Common myeloid progenitor, CD34-positive (primary cell): ENCODE data around the gene WARS2.

ENCODE experiments used
- CTCF ChIA-PET: fragments of 350-600 bp; sonication (Branson Sonifier 250); formaldehyde crosslinking; loops from one replicate; lab custom pipeline; 2021; ENCODE audit warnings: antibody characterized with exemption; lab: Charles Lee
- POLR2A ChIA-PET: fragments of 350-600 bp; sonication (Branson Sonifier 250); formaldehyde crosslinking; loops from one replicate; lab custom pipeline; 2021; ENCODE audit warnings: antibody characterized with exemption; lab: Charles Lee
- DNase-seq, 3 donors: peaks; one replicate each; pipeline versions ENCODE4 v3.0.0 to v3.0.0-alpha.2; 2013
- H3K27ac ChIP-seq, 2 experiments: 1 replicate in 1 of 2; 2 replicates in 1 of 2; pipeline ENCODE4 v1.7.0; 2013; ENCODE audit warnings: inconsistent platforms in 2 of 2, low read length in 2 of 2, mild to moderate bottlenecking in 2 of 2, low read depth in 1 of 2, moderate library complexity in 1 of 2; ENCODE audit not compliant: severe bottlenecking in 2 of 2, insufficient read depth in 1 of 2, poor library complexity in 1 of 2
- H3K27me3 ChIP-seq, 5 experiments: replicated peaks in 2 of 5; 1 replicate in 3 of 5; 2 replicates in 2 of 5; pipeline versions ENCODE4 v1.6.1 to v1.7.0; 2013; ENCODE audit warnings: low read length in 4 of 5, mild to moderate bottlenecking in 2 of 5, moderate library complexity in 2 of 5, inconsistent platforms in 1 of 5; ENCODE audit not compliant: insufficient read depth in 5 of 5, control insufficient read depth in 4 of 5
- H3K36me3 ChIP-seq, 4 experiments: 1 replicate in 2 of 4; 2 replicates in 2 of 4; pipeline versions ENCODE4 v1.6.1 to v1.7.0; 2013; ENCODE audit warnings: low read length in 3 of 4, control low read depth in 1 of 4, mild to moderate bottlenecking in 1 of 4; ENCODE audit not compliant: control insufficient read depth in 4 of 4, insufficient read depth in 4 of 4
- H3K4me1 ChIP-seq, 4 experiments: 1 replicate in 3 of 4; 2 replicates in 1 of 4; pipeline versions ENCODE4 v1.6.1 to v1.7.1; 2013; ENCODE audit warnings: low read length in 3 of 4, mild to moderate bottlenecking in 3 of 4, control low read depth in 1 of 4, inconsistent platforms in 1 of 4, moderate library complexity in 1 of 4; ENCODE audit not compliant: control insufficient read depth in 4 of 4, insufficient read depth in 4 of 4; ENCODE audit errors: control extremely low read depth in 1 of 4
- H3K4me3 ChIP-seq, 7 experiments: 1 replicate in 4 of 7; 2 replicates in 3 of 7; pipeline versions ENCODE4 v1.5.1 to v1.7.0; 2013; ENCODE audit warnings: mild to moderate bottlenecking in 7 of 7, low read length in 6 of 7, moderate library complexity in 6 of 7, inconsistent platforms in 2 of 7, low read depth in 2 of 7, control low read depth in 1 of 7; ENCODE audit not compliant: insufficient read depth in 4 of 7, control insufficient read depth in 1 of 7; ENCODE audit errors: extremely low read depth in 1 of 7
- H3K9me3 ChIP-seq, 5 experiments: 1 replicate in 4 of 5; 2 replicates in 1 of 5; pipeline versions ENCODE4 v1.6.1 to v1.7.1; 2013; ENCODE audit warnings: low read length in 4 of 5, mild to moderate bottlenecking in 2 of 5, inconsistent platforms in 1 of 5, low read depth in 1 of 5, moderate library complexity in 1 of 5; ENCODE audit not compliant: control insufficient read depth in 4 of 5, insufficient read depth in 2 of 5; ENCODE audit errors: control extremely low read depth in 1 of 5
- WGBS: methylation state at CpG from one replicate; pipeline ENCODE4 v1.1.5; 2013; ENCODE audit not compliant: insufficient coverage; 5-methylcytosine and 5-hydroxymethylcytosine counted together

Gene WARS2

GRCh38 chr1:119112791-119113190 is 27.7 kb downstream of the WARS2 start:
- CTCF ChIA-PET, result no interaction called here
- peaks cover 2 to 27% (median 10%) of the 10 kb centered on the region in 5 experiments for H3K9me3 ChIP-seq
- H3K27ac ChIP-seq, result no peak overlapping the region
- no peaks in the 10 kb centered on the region for H3K36me3 ChIP-seq
- WGBS, result 100% methylated on average over 1 of the region's 1 CpG
- no peak for DNase-seq
- no peak overlapping the region for H3K4me3 ChIP-seq
- H3K4me1 ChIP-seq, result no peaks in the 10 kb centered on the region
- POLR2A ChIA-PET, result no interaction called here
- no peaks in the 10 kb centered on the region for H3K27me3 ChIP-seq

DNA sequence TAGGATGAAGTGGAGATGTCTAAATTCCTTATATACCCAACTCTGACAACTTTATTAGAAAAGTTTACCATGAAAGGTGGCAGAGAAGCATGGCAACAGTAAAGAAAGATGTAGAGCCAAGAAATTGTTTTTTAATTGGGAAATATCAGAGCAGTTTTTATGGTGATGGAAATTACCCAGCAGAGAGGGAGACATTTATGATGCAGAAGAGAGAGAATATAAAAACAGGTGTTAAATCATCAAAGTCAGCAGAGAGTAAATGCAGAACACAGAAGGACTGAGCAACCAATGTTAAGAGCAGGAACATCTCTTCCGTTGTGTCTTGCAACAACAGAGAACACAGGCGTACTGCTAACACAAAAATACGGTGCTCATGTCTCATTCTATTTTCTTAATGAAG is 28.2 kb downstream of the WARS2 start:
- Histone ChIP-seq H3K9me3 (peaks cover 0 to 30% (median 10%) of the 10 kb centered on the region in 5 experiments), H3K4me3 (no peak overlapping the region), H3K36me3 (no peaks in the 10 kb centered on the region), H3K27ac (no peak overlapping the region), H3K27me3 (no peaks in the 10 kb centered on the region), H3K4me1 (no peaks in the 10 kb centered on the region)
- 100% methylated on average over 3 of the region's 3 CpGs for WGBS
- DNase-seq, result no peak
- POLR2A ChIA-PET, result no interaction called here
- CTCF ChIA-PET, result no interaction called here

GRCh38 chr1:119108988-119109387 is 31.5 kb downstream of the WARS2 start:
- ChIA-PET POLR2A (no interaction called here), CTCF (no interaction called here)
- DNase-seq, result no peak
- Histone ChIP-seq H3K9me3 (peaks cover 0 to 32% (median 8%) of the 10 kb centered on the region in 5 experiments), H3K27ac (no peak overlapping the region), H3K4me3 (no peak overlapping the region), H3K36me3 (no peaks in the 10 kb centered on the region), H3K27me3 (no peaks in the 10 kb centered on the region), H3K4me1 (no peaks in the 10 kb centered on the region)
- WGBS, result no CpG with 5 or more reads among the region's 1 CpG

DNA sequence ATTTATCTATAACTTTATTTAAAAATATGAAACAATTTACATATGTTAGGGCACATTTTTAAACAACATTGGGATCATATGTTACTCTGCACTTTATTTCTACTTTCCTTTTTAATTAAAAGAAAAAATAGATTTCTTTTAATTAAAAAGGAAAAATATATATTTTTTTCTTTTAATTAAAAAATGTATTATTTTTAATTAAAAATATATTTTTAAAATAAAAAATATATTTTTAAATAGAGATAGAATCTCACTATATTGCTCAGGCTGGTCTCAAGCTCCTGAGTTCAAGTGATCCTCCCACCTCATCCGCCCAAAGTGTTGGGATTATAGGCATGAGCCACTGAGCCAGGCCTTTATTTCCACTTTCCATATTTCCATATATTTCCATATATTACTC is 36.7 kb downstream of the WARS2 start:
- 100% methylated on average over 1 of the region's 1 CpG for WGBS
- no peak for DNase-seq
- no peaks in the 10 kb centered on the region for H3K4me1 ChIP-seq
- CTCF ChIA-PET, result no interaction called here
- H3K27ac ChIP-seq, result no peak overlapping the region
- POLR2A ChIA-PET, result no interaction called here
- H3K36me3 ChIP-seq, result no peaks in the 10 kb centered on the region
- no peaks in the 10 kb centered on the region for H3K27me3 ChIP-seq
- no peak overlapping the region for H3K4me3 ChIP-seq
- H3K9me3 ChIP-seq, result peaks cover 0 to 11% (median 0%) of the 10 kb centered on the region in 5 experiments

DNA sequence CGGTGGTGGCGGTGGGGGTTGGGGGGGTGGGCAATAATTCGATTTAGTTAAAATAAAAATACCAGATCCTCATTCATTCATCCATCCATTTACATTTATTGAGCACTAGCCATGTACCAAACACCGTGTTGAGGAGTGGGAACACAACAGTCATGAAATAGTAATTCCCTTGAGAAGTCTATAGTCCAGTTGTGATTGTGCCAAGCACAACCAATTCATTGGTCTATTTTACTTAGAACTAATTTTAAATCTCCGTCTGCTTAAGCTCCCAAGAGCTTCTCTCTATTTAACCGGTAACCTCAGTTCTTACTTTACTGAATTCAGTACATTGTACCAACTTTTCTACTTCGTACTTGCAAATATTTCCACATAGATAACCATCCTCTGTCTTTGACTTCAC is 38.4 kb downstream of the WARS2 start:
- no peak overlapping the region for H3K27ac ChIP-seq
- H3K27me3 ChIP-seq, result no peaks in the 10 kb centered on the region

DNA sequence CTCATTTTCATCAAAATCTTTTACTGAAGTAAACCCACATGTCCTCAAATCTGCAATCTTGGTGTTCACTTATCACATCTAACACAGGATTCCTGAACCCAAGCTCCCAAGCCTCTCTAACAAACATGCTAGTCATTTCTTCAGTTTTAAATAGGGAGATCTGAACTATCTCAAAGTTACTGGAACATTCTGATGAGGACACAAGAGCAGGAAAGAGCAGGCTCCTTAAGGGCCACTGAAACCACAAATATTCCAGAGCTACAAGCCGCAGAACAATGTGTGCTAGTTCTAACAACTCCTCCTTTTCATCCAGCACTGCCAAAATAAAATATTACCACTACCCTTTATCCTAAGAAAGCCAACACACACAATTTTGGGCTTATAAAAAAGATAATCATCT is 38.9 kb downstream of the WARS2 start:
- peaks cover 0 to 1% (median 0%) of the 10 kb centered on the region in 5 experiments for H3K9me3 ChIP-seq
- no peak overlapping the region for H3K4me3 ChIP-seq
- POLR2A ChIA-PET, result no interaction called here
- DNase-seq, result no peak
- WGBS, result 100% methylated on average over 1 of the region's 1 CpG
- no peak overlapping the region for H3K27ac ChIP-seq
- no peaks in the 10 kb centered on the region for H3K27me3 ChIP-seq
- CTCF ChIA-PET, result no interaction called here
- no peaks in the 10 kb centered on the region for H3K4me1 ChIP-seq
- H3K36me3 ChIP-seq, result no peaks in the 10 kb centered on the region

More for the DNA sequence above, 38.4 kb downstream of the WARS2 start:
- H3K9me3 ChIP-seq, result peaks cover 0 to 3% (median 0%) of the 10 kb centered on the region in 5 experiments
- 100% methylated on average over 4 of the region's 7 CpGs for WGBS
- H3K4me3 ChIP-seq, result no peak overlapping the region
- POLR2A ChIA-PET, result no interaction called here
- H3K36me3 ChIP-seq, result no peaks in the 10 kb centered on the region
- no peak for DNase-seq
- no peaks in the 10 kb centered on the region for H3K4me1 ChIP-seq
- CTCF ChIA-PET, result interaction anchor here (1.4 kb wide), 1 partner anchor 16 kb away, joined by 3 read pairs; no protein-coding TSS in a partner anchor

- Histone ChIP-seq H3K4me3 (no peak overlapping the region), H3K4me1 (no peaks in the 10 kb centered on the region), H3K27ac (no peak overlapping the region), H3K36me3 (no peaks in the 10 kb centered on the region), H3K27me3 (no peaks in the 10 kb centered on the region), H3K9me3 (no peaks in the 10 kb centered on the region)
- CTCF ChIA-PET, result no interaction called here
- DNase-seq, result no peak
- POLR2A ChIA-PET, result no interaction called here
Measured at GRCh38 chr1:119099775-119100174, 40.7 kb downstream of the WARS2 start.
